ENCODE data around the gene LHFPL3. TPM values are rescaled to one million over a fixed set of nuclear protein-coding genes. Genes with fewer than 3 reads are reported as not detected.

The LHFPL3 gene
- total and polyA plus RNA-seq, 2 of the 13 experiments (the other 11 are each of a cell fraction or from before 2014, with no cell fraction given) = not detected

DNA sequence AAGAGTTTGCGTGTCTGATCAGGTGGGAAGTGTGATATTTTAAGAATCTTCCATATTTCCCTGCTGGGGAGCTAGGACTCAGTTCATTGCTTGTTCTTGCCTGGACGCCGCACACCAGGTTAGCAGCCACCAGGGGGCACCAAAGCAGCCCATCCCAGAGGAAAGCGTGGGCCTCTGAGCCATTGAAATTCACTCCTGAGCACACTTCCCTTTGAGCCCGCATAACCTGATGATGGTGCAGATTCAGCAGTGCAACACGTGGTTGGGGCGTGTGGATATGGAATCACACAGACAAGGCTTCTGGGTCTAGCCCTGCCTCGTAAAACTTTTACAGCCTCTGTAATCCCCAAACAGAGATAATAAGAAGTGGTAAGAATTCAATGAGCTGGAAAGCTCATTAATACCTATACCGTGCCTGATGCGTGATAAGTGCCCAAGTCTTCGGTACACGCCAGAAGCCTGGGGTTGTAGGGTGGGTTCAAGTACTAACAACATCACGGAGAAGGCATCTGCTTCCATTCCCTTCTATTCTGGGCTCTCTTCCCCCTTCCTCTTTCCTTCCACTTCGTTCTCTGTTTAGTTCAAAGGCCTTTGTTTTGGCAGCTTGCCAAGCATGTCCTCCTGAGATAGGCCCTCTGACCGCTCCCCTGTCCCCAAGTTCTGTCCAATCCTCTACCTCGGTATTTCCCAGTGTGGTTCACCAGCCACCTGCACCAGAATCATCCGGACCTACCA is 555.5 kb downstream of the LHFPL3 start (continued):
- TF ChIP-seq, protein P1, sequence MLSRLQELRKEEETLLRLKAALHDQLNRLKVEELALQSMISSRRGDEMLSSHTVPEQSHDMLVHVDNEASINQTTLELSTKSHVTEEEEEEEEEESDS (CRISPR knock-in tag; IDR thresholded peaks at IDR 0.05; ENCODE audit: borderline replicate concordance) = no peak
- TF ChIP-seq ZNF563 (CRISPR knock-in tag; IDR thresholded peaks at IDR 0.05) = no peak
- TF ChIP-seq CCDC6 (CRISPR knock-in tag; IDR thresholded peaks at IDR 0.05) = no peak; the same call in 1 of the 2 replicates
- TF ChIP-seq ZNF329 (CRISPR knock-in tag; IDR thresholded peaks at IDR 0.05; ENCODE audit: low read depth) = peak; percentile 85; the same call in 1 of the 2 replicates
- no peak for TF ChIP-seq KMT2A (CRISPR knock-in tag; IDR thresholded peaks at IDR 0.05)
- no peak for TF ChIP-seq HDAC1 (CRISPR knock-in tag; IDR thresholded peaks at IDR 0.05)
- TF ChIP-seq ZFX (CRISPR knock-in tag; IDR thresholded peaks at IDR 0.05; ENCODE audit: low read depth) = 0 out of 2 replicates have a peak, but pooled peaks have one; percentile 56
- TF ChIP-seq ZMYM3 (CRISPR knock-in tag; IDR thresholded peaks at IDR 0.05) = no peak
- TF ChIP-seq DMAP1 (CRISPR knock-in tag; IDR thresholded peaks at IDR 0.05) = 0 out of 2 replicates have a peak, but pooled peaks have one; percentile 29
- TF ChIP-seq PTBP1 (IDR thresholded peaks at IDR 0.05; ENCODE audit: low read depth, low read length, poor library complexity, severe bottlenecking) = no peak
- TF ChIP-seq, protein P2, sequence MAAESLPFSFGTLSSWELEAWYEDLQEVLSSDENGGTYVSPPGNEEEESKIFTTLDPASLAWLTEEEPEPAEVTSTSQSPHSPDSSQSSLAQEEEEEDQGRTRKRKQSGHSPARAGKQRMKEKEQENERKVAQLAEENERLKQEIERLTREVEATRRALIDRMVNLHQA (CRISPR knock-in tag; IDR thresholded peaks at IDR 0.05) = no peak
- 0 out of 2 replicates have a peak, but pooled peaks have one; percentile 8 for TF ChIP-seq NFE2 (CRISPR knock-in tag; IDR thresholded peaks at IDR 0.05)
- TF ChIP-seq CHD2 (IDR thresholded peaks at IDR 0.05; ENCODE audit: low read depth, low read length) = no peak
- no peak for TF ChIP-seq PCBP2 (optimal IDR thresholded peaks at IDR 0.05; ENCODE audit: low read depth, low read length, poor library complexity, severe bottlenecking)
- no peak for TF ChIP-seq ZNF570 (CRISPR knock-in tag; IDR thresholded peaks at IDR 0.05; ENCODE audit: borderline replicate concordance)
- TF ChIP-seq IKZF1 (IDR thresholded peaks at IDR 0.05) = no peak
- TF ChIP-seq, protein P3, sequence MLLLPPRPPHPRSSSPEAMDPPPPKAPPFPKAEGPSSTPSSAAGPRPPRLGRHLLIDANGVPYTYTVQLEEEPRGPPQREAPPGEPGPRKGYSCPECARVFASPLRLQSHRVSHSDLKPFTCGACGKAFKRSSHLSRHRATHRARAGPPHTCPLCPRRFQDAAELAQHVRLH (CRISPR knock-in tag; IDR thresholded peaks at IDR 0.05; ENCODE audit: borderline replicate concordance, low read depth) = no peak
- TF ChIP-seq, protein P4, sequence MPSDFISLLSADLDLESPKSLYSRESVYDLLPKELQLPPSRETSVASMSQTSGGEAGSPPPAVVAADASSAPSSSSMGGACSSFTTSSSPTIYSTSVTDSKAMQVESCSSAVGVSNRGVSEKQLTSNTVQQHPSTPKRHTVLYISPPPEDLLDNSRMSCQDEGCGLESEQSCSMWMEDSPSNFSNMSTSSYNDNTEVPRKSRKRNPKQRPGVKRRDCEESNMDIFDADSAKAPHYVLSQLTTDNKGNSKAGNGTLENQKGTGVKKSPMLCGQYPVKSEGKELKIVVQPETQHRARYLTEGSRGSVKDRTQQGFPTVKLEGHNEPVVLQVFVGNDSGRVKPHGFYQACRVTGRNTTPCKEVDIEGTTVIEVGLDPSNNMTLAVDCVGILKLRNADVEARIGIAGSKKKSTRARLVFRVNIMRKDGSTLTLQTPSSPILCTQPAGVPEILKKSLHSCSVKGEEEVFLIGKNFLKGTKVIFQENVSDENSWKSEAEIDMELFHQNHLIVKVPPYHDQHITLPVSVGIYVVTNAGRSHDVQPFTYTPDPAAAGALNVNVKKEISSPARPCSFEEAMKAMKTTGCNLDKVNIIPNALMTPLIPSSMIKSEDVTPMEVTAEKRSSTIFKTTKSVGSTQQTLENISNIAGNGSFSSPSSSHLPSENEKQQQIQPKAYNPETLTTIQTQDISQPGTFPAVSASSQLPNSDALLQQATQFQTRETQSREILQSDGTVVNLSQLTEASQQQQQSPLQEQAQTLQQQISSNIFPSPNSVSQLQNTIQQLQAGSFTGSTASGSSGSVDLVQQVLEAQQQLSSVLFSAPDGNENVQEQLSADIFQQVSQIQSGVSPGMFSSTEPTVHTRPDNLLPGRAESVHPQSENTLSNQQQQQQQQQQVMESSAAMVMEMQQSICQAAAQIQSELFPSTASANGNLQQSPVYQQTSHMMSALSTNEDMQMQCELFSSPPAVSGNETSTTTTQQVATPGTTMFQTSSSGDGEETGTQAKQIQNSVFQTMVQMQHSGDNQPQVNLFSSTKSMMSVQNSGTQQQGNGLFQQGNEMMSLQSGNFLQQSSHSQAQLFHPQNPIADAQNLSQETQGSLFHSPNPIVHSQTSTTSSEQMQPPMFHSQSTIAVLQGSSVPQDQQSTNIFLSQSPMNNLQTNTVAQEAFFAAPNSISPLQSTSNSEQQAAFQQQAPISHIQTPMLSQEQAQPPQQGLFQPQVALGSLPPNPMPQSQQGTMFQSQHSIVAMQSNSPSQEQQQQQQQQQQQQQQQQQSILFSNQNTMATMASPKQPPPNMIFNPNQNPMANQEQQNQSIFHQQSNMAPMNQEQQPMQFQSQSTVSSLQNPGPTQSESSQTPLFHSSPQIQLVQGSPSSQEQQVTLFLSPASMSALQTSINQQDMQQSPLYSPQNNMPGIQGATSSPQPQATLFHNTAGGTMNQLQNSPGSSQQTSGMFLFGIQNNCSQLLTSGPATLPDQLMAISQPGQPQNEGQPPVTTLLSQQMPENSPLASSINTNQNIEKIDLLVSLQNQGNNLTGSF (CRISPR knock-in tag; IDR thresholded peaks at IDR 0.05) = no peak
- TF ChIP-seq, protein P5, sequence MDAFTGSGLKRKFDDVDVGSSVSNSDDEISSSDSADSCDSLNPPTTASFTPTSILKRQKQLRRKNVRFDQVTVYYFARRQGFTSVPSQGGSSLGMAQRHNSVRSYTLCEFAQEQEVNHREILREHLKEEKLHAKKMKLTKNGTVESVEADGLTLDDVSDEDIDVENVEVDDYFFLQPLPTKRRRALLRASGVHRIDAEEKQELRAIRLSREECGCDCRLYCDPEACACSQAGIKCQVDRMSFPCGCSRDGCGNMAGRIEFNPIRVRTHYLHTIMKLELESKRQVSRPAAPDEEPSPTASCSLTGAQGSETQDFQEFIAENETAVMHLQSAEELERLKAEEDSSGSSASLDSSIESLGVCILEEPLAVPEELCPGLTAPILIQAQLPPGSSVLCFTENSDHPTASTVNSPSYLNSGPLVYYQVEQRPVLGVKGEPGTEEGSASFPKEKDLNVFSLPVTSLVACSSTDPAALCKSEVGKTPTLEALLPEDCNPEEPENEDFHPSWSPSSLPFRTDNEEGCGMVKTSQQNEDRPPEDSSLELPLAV (CRISPR knock-in tag; conservative IDR thresholded peaks at IDR 0.05; ENCODE audit: low read depth) = no peak
- TF ChIP-seq, protein P6, sequence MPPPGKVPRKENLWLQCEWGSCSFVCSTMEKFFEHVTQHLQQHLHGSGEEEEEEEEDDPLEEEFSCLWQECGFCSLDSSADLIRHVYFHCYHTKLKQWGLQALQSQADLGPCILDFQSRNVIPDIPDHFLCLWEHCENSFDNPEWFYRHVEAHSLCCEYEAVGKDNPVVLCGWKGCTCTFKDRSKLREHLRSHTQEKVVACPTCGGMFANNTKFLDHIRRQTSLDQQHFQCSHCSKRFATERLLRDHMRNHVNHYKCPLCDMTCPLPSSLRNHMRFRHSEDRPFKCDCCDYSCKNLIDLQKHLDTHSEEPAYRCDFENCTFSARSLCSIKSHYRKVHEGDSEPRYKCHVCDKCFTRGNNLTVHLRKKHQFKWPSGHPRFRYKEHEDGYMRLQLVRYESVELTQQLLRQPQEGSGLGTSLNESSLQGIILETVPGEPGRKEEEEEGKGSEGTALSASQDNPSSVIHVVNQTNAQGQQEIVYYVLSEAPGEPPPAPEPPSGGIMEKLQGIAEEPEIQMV (CRISPR knock-in tag; IDR thresholded peaks at IDR 0.05; ENCODE audit: low read depth) = no peak; the same call in 1 of the 2 replicates
- TF ChIP-seq FOXK2 (IDR thresholded peaks at IDR 0.05) = no peak
